Right cardiac atrium (tissue), 5 donors: ENCODE measurements around the gene NMRAL1. TPM values are rescaled to one million over a fixed set of nuclear protein-coding genes. Genes with fewer than 3 reads are reported as not detected.

Experiments used
- ATAC-seq, 2 donors: fragments of 200-7000 bp; cut with Tn5 transposase; one replicate each; pipeline versions ENCODE4 v1.8.0 to v1.9.1; 2020; ENCODE audit warnings: moderate library complexity in 2 of 2, mild to moderate bottlenecking in 1 of 2
- DNase-seq, 3 donors: peaks; one replicate each; pipeline ENCODE4 v3.0.0-alpha.2; 2020
- H3K27ac ChIP-seq: one replicate; pipeline ENCODE4 v1.5.1; 2013; ENCODE audit warnings: mild to moderate bottlenecking, low read length, control low read depth, moderate library complexity
- H3K27me3 ChIP-seq: one replicate; pipeline ENCODE4 v1.6.1; 2013; ENCODE audit not compliant: control insufficient read depth, insufficient read depth
- H3K4me1 ChIP-seq: one replicate; pipeline ENCODE4 v1.6.1; 2013; ENCODE audit warnings: low read length; ENCODE audit not compliant: control insufficient read depth, insufficient read depth
- H3K4me3 ChIP-seq: one replicate; pipeline ENCODE4 v1.5.1; 2013; ENCODE audit warnings: low read length, control low read depth
- H3K9me3 ChIP-seq: one replicate; pipeline ENCODE4 v1.6.1; 2013; ENCODE audit warnings: low read length; ENCODE audit not compliant: control insufficient read depth
- WGBS: extraction: QIAGEN DNeasy Blood & Tissue Kit; methylation state at CpG from one replicate; pipeline ENCODE4 v1.1.7; 2013; 5-methylcytosine and 5-hydroxymethylcytosine counted together
- intact Hi-C, 4 donors: fragments of 100-400 bp; cut with DNase I; formaldehyde crosslinking; loops; one replicate each; pipeline versions ENCODE4 v1.11.0 to v1.14.0; 2022 to 2023
- polyA plus RNA-seq: library from polyadenylated mRNA; stranded (reverse); fragments of 200-250 nt; gene quantifications from one replicate; pipeline ENCODE4 v1.2.3, GENCODE V29; 2013
- total RNA-seq, 4 donors: library from RNA; stranded (reverse); fragmentation: NEBNext Ultra II Directional; extraction: Animal tissue kit (Norgen Biotek cat#: 25700); gene quantifications; one replicate each; pipeline ENCODE4 v1.2.1, GENCODE V29; 2021
- donor health status: healthy with polysubstance abuse.
- donor health status: DM: no; HTN: yes; CAD: no.
- donor health status: DM: no; HTN: no; CAD: no.
- donor health status: DM: no; HTN: yes; CAD: no; lungs with severe emphysema.
- donor health status: DM: yes; HTN: yes; CAD: no.

The NMRAL1 gene
- total and polyA plus RNA-seq, 5 donors, result 23.1 to 31.7 (median 26.9) TPM

DNA sequence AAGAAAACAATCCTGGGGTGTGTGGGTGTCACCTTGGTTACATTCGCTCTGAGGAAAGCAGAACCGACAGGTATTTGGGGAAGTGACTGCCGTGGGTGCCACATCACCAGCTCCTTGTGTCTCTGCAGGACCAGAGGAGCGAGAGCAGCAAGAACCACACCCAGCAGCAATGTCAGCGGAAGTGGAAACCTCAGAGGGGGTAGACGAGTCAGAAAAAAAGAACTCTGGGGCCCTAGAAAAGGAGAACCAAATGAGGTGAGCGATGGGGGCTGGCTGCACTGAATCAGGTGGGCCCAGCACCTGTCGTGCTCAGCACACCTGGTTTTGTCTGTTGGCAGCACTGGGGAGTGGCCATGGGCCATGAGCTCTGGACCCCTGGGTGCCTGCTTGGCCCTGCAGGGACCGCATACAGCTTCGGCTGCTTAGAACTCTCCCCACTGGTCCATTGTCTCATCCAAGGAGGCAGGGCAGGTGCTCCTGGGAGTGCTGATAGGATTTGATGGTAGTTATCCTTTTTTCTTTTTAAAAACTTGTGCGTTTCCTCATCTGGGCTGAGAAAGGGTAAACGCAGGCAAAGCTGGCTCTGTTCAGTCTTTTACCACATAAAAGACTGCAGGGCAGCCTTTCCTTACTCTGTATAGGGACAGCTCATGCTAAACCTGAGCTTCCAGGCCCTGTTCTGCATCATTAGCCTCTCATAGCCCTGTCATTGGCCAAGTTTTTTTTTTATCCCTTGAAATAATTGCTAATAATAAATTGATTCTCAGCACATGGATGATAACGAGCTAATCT lies 31.1 kb upstream of the NMRAL1 start:
- WGBS, result 79% methylated on average over 13 of the region's 13 CpGs
- Histone ChIP-seq H3K4me1 (peaks cover 12% of the 10 kb centered on the region), H3K9me3 (no peaks in the 10 kb centered on the region), H3K4me3 (no peak overlapping the region), H3K27ac (no peak overlapping the region), H3K27me3 (no peaks in the 10 kb centered on the region)
- intact Hi-C loops, result loop anchor here in 2 of 4 donors (5.0 kb wide), 1 partner anchor 42 kb away; no protein-coding TSS in a partner anchor
- peak in 1 of 3 donors; percentile 72 for DNase-seq
- no peak for ATAC-seq

GRCh38 chr16:4501071-4501478 lies 26.6 kb upstream of the NMRAL1 start:
- Histone ChIP-seq H3K9me3 (no peaks in the 10 kb centered on the region), H3K4me1 (peaks cover 21% of the 10 kb centered on the region), H3K27ac (peak overlapping the region; percentile 89), H3K4me3 (peak overlapping the region; percentile 31), H3K27me3 (no peaks in the 10 kb centered on the region)
- peak; percentile 64 to 76 for ATAC-seq
- intact Hi-C loops, result no loop called here
- WGBS, result 18% methylated on average over 5 of the region's 5 CpGs
- DNase-seq, result peak in 1 of 3 donors; percentile 74

GRCh38 chr16:4500272-4500671 lies 25.8 kb upstream of the NMRAL1 start:
- intact Hi-C loops, result no loop called here
- H3K27ac ChIP-seq, result peak overlapping the region; percentile 89
- H3K4me3 ChIP-seq, result no peak overlapping the region
- DNase-seq (no peak), ATAC-seq (peak; percentile 79 to 82)
- H3K27me3 ChIP-seq, result no peaks in the 10 kb centered on the region
- H3K4me1 ChIP-seq, result peaks cover 24% of the 10 kb centered on the region
- 32% methylated on average over 3 of the region's 3 CpGs for WGBS
- no peaks in the 10 kb centered on the region for H3K9me3 ChIP-seq

DNA sequence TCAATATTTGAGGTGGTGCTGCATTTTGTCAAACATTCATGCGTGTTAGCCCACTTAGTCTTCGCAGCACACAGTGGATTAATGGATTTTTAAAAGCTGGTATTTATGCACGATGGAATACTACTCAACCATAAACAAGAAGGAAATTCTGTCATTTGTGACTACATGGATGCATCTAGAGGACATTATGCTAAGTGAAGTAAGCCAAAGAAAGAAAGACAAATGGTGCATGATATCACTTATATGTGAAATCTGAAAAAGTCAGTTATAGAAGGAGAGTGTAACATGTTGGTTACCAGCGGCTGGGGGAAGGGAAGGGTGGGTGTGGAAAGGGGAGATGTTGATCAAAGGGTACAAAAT lies 24.8 kb upstream of the NMRAL1 start:
- 95% methylated on average over 4 of the region's 4 CpGs for WGBS
- H3K4me1 ChIP-seq, result peaks cover 24% of the 10 kb centered on the region
- no peak overlapping the region for H3K27ac ChIP-seq
- no peak for ATAC-seq
- H3K9me3 ChIP-seq, result no peaks in the 10 kb centered on the region
- no peak for DNase-seq
- H3K4me3 ChIP-seq, result no peak overlapping the region
- H3K27me3 ChIP-seq, result no peaks in the 10 kb centered on the region
- intact Hi-C loops, result no loop called here

GRCh38 chr16:4498546-4499195 lies 24.2 kb upstream of the NMRAL1 start:
- Histone ChIP-seq H3K27ac (no peak overlapping the region), H3K9me3 (no peaks in the 10 kb centered on the region), H3K27me3 (no peaks in the 10 kb centered on the region), H3K4me3 (no peak overlapping the region), H3K4me1 (peaks cover 24% of the 10 kb centered on the region)
- DNase-seq, result no peak
- ATAC-seq, result no peak
- intact Hi-C loops, result no loop called here
- WGBS, result 91% methylated on average over 8 of the region's 8 CpGs

GRCh38 chr16:4496305-4496704 lies 21.9 kb upstream of the NMRAL1 start:
- Histone ChIP-seq H3K9me3 (no peaks in the 10 kb centered on the region), H3K27me3 (no peaks in the 10 kb centered on the region), H3K27ac (no peak overlapping the region), H3K4me3 (no peak overlapping the region), H3K4me1 (peaks cover 16% of the 10 kb centered on the region)
- 95% methylated on average over 4 of the region's 4 CpGs for WGBS
- intact Hi-C loops, result no loop called here
- DNase-seq (no peak), ATAC-seq (no peak)

- no peak for DNase-seq
- ATAC-seq, result no peak
- Histone ChIP-seq H3K4me3 (no peak overlapping the region), H3K4me1 (peaks cover 14% of the 10 kb centered on the region), H3K27ac (no peak overlapping the region), H3K9me3 (no peaks in the 10 kb centered on the region), H3K27me3 (no peaks in the 10 kb centered on the region)
- intact Hi-C loops, result no loop called here
- 98% methylated on average over 2 of the region's 2 CpGs for WGBS
Observed at GRCh38 chr16:4495766-4496165, 21.3 kb upstream of the NMRAL1 start.

- H3K27ac ChIP-seq, result peak overlapping the region; percentile 17
- H3K4me1 ChIP-seq, result peaks cover 7% of the 10 kb centered on the region
- H3K4me3 ChIP-seq, result no peak overlapping the region
- peak in 1 of 2 donors; percentile 19 for ATAC-seq
- DNase-seq, result no peak
- intact Hi-C loops, result no loop called here
- H3K27me3 ChIP-seq, result no peaks in the 10 kb centered on the region
- 90% methylated on average over 6 of the region's 6 CpGs for WGBS
- no peaks in the 10 kb centered on the region for H3K9me3 ChIP-seq
Observed at GRCh38 chr16:4494746-4495490, 20.5 kb upstream of the NMRAL1 start.

DNA sequence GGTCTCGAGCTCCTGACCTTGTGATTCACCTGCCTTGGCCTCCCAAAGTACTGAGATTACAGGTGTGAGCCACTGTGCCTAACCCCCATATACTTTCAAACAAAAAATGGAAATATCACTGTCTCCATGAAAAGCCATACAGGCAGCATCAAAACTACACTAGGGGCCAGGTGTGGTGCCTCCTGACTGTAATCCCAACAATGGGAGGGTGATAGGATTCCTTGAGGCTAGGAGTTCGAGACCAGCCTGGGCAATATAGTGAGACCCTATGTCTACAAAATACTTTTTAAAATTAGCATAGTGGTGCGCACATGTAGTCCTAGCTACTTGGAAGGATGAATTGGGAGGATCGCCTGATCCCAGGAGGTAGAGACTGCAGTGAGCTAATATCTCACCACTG lies 17.5 kb upstream of the NMRAL1 start:
- Histone ChIP-seq H3K4me3 (no peak overlapping the region), H3K9me3 (no peaks in the 10 kb centered on the region), H3K4me1 (peaks cover 9% of the 10 kb centered on the region), H3K27ac (no peak overlapping the region), H3K27me3 (no peaks in the 10 kb centered on the region)
- no peak for ATAC-seq
- intact Hi-C loops, result no loop called here
- 98% methylated on average over 4 of the region's 4 CpGs for WGBS
- no peak for DNase-seq

DNA sequence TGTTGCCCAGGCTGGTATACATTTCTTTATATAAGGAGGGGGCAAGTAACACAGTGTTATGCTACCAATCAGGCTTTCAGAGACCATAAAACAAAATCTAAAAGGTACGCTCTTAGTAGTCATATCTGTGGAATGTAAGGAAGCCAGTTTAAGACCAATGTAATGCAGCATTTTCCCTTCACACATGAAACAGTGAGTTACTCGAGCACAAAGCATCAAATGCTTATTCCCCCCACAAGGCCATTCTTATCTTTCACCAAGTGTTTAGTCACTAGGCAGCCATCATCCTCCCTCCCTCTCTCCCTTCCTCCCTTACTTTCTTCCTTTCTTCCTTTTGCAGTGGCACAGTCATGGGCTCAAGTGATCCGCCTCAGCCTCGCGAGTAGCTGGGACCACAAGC lies 14.6 kb upstream of the NMRAL1 start:
- intact Hi-C loops, result no loop called here
- DNase-seq, result no peak
- Histone ChIP-seq H3K27ac (peak overlapping the region; percentile 48), H3K4me3 (no peak overlapping the region), H3K4me1 (peaks cover 11% of the 10 kb centered on the region), H3K27me3 (no peaks in the 10 kb centered on the region), H3K9me3 (no peaks in the 10 kb centered on the region)
- WGBS, result 88% methylated on average over 5 of the region's 5 CpGs
- ATAC-seq, result no peak

- peaks cover 11% of the 10 kb centered on the region for H3K4me1 ChIP-seq
- WGBS, result 75% methylated on average over 1 of the region's 1 CpG
- peak overlapping the region; percentile 48 for H3K27ac ChIP-seq
- ATAC-seq, result peak in 1 of 2 donors; percentile 21
- no peak for DNase-seq
- H3K27me3 ChIP-seq, result no peaks in the 10 kb centered on the region
- intact Hi-C loops, result no loop called here
- H3K9me3 ChIP-seq, result no peaks in the 10 kb centered on the region
- no peak overlapping the region for H3K4me3 ChIP-seq
Observed at GRCh38 chr16:4488499-4488967, 14.1 kb upstream of the NMRAL1 start.
